SU-DHL-6 (cell line): ENCODE data around the gene KRT36.

Source experiments
- H2AFZ ChIP-seq: fragments of 200-600 bp; sonication (generic); 2 replicates; pipeline ENCODE4 v1.6.1; 2014; ENCODE audit warnings: low read depth, mild to moderate bottlenecking, moderate library complexity, mixed read lengths, antibody characterized with exemption, low read length; ENCODE audit not compliant: severe bottlenecking
- H3F3A ChIP-seq: fragments of 200-600 bp; shearing (Covaris generic); 2 replicates; pipeline ENCODE4 v1.6.0; 2016; ENCODE audit warnings: antibody characterized with exemption, mild to moderate bottlenecking; ENCODE audit not compliant: insufficient read depth
- H3K27ac ChIP-seq: fragments of 200-600 bp; sonication (generic); 2 replicates; pipeline ENCODE4 v1.5.1; 2016; ENCODE audit warnings: low read depth, mild to moderate bottlenecking, low read length, moderate library complexity, mixed read lengths
- H3K27me3 ChIP-seq: fragments of 200-600 bp; sonication (generic), shearing (Covaris generic); 2 replicates; pipeline ENCODE4 v1.6.0; 2014; ENCODE audit warnings: mild to moderate bottlenecking, low read length
- H3K36me3 ChIP-seq: fragments of 200-600 bp; sonication (generic); 2 replicates; pipeline ENCODE4 v1.6.1; 2014; ENCODE audit warnings: mild to moderate bottlenecking, low read length, mixed read lengths
- H3K4me2 ChIP-seq: fragments of 300-600, 200-600 bp; shearing (Covaris generic), sonication (generic); 2 replicates; pipeline ENCODE4 v1.6.0; 2014; ENCODE audit warnings: low read length, low read depth, mild to moderate bottlenecking; ENCODE audit not compliant: poor library complexity, severe bottlenecking
- H3K4me3 ChIP-seq: fragments of 200-600 bp; sonication (generic); 2 replicates; pipeline ENCODE4 v1.5.1; 2014; ENCODE audit warnings: antibody characterized with exemption, low read length, mild to moderate bottlenecking, mixed read lengths; ENCODE audit not compliant: insufficient read depth, poor library complexity, severe bottlenecking
- H3K79me2 ChIP-seq: fragments of 200-600 bp; sonication (generic); 2 replicates; pipeline ENCODE4 v1.6.1; 2014; ENCODE audit warnings: mild to moderate bottlenecking, low read length, moderate library complexity; ENCODE audit not compliant: insufficient read depth
- H3K9ac ChIP-seq: fragments of 200-600 bp; sonication (generic); 2 replicates; pipeline ENCODE4 v1.7.0; 2014; ENCODE audit warnings: mild to moderate bottlenecking, low read length
- H3K9me2 ChIP-seq: fragments of 200-600 bp; sonication (generic); replicated peaks from 2 replicates; pipeline ENCODE4 v1.6.1; 2014; ENCODE audit warnings: low read length; ENCODE audit not compliant: insufficient read depth
- H3K9me3 ChIP-seq: fragments of 200-600 bp; sonication (generic); 2 replicates; pipeline ENCODE4 v1.6.1; 2014; ENCODE audit warnings: low read length, mixed read lengths; ENCODE audit not compliant: insufficient read depth
- H4K20me1 ChIP-seq: fragments of 200-600 bp; sonication (generic); 2 replicates; pipeline ENCODE4 v1.6.1; 2014; ENCODE audit warnings: low read depth, mild to moderate bottlenecking, antibody characterized with exemption, low read length, moderate library complexity, mixed read lengths
- CTCF ChIP-seq: fragments of 200-600 bp; sonication (generic); IDR thresholded peaks from one replicate; pipeline ENCODE4 v1.5.1; 2017; ENCODE audit warnings: antibody characterized with exemption, mild to moderate bottlenecking, low read length, moderate library complexity; ENCODE audit not compliant: insufficient read depth, poor library complexity, severe bottlenecking
- EZH2phosphoT487 ChIP-seq: fragments of 200-600 bp; sonication (generic), shearing (Covaris generic); conservative IDR thresholded peaks from 2 replicates; pipeline ENCODE4 v1.6.1; 2018; ENCODE audit warnings: mild to moderate bottlenecking, antibody characterized with exemption, low read length, moderate library complexity, mixed read lengths

The KRT36 gene

GRCh38 chr17:41531993-41532392 is 42.3 kb upstream of the KRT36 start:
- H3K27ac ChIP-seq, result no peak overlapping the region
- TF ChIP-seq EZH2phosphoT487 (no peak), CTCF (no peak)
- no peak overlapping the region for H3K4me2 ChIP-seq
- no peaks in the 10 kb centered on the region for H3K9me2 ChIP-seq
- H3K4me3 ChIP-seq, result no peak overlapping the region
- peaks cover 4% of the 10 kb centered on the region; the same call in 1 of the 2 replicates for H3K27me3 ChIP-seq
- no peaks in the 10 kb centered on the region for H3K9me3 ChIP-seq
- H3F3A ChIP-seq, result no peaks in the 10 kb centered on the region
- H3K36me3 ChIP-seq, result no peaks in the 10 kb centered on the region
- H3K9ac ChIP-seq, result no peak overlapping the region
- no peaks in the 10 kb centered on the region for H3K79me2 ChIP-seq
- H2AFZ ChIP-seq, result no peak overlapping the region
- no peaks in the 10 kb centered on the region for H4K20me1 ChIP-seq

- no peaks in the 10 kb centered on the region for H4K20me1 ChIP-seq
- H3F3A ChIP-seq, result no peaks in the 10 kb centered on the region
- no peak overlapping the region for H3K9ac ChIP-seq
- no peaks in the 10 kb centered on the region for H3K9me3 ChIP-seq
- H2AFZ ChIP-seq, result no peak overlapping the region
- TF ChIP-seq CTCF, result no peak
- TF ChIP-seq EZH2phosphoT487, result no peak
- H3K4me3 ChIP-seq, result no peak overlapping the region
- H3K4me2 ChIP-seq, result no peak overlapping the region
- H3K9me2 ChIP-seq, result no peaks in the 10 kb centered on the region
- H3K79me2 ChIP-seq, result no peaks in the 10 kb centered on the region
- no peak overlapping the region for H3K27ac ChIP-seq
- no peaks in the 10 kb centered on the region for H3K36me3 ChIP-seq
- peaks cover 4% of the 10 kb centered on the region; the same call in 1 of the 2 replicates for H3K27me3 ChIP-seq
Measured at GRCh38 chr17:41530062-41531048, 40.6 kb upstream of the KRT36 start.

GRCh38 chr17:41529491-41529915 is 39.8 kb upstream of the KRT36 start:
- Histone ChIP-seq H3K9me2 (no peaks in the 10 kb centered on the region), H3K79me2 (no peaks in the 10 kb centered on the region), H3K9ac (no peak overlapping the region), H3K27me3 (peaks cover 4% of the 10 kb centered on the region; the same call in 1 of the 2 replicates), H3K36me3 (no peaks in the 10 kb centered on the region), H3K4me2 (no peak overlapping the region), H3K27ac (no peak overlapping the region), H4K20me1 (no peaks in the 10 kb centered on the region), H3K9me3 (no peaks in the 10 kb centered on the region), H3F3A (no peaks in the 10 kb centered on the region), H2AFZ (no peak overlapping the region), H3K4me3 (no peak overlapping the region)
- no peak for TF ChIP-seq EZH2phosphoT487
- TF ChIP-seq CTCF, result no peak
